ENCODE measurements around the gene TBCCD1. TPM values are rescaled to one million over a fixed set of nuclear protein-coding genes. Genes with fewer than 3 reads are reported as not detected.
A peak's percentile ranks its signal among the peaks of the same experiment; 100 is the strongest.

TBCCD1 gene
- total and polyA plus RNA-seq, 2 experiments from 2014 or later: 5.8 to 16.7 TPM

DNA sequence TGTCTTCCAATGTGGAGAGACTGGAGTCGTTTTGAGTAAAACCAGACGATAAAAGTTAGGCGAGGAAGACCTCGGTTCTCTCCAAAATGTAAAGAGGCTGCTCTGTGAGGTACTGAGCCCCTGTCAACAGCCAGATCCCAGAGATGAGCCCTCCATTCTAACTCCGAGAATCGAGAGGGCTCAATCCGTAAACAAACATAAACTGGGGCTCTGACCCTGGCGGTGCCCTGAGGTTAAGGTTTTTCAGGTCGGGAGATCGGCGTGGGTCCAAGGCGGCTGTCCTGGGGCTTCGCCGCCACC is 417 bp downstream of the TBCCD1 start:
- H3K9me2 ChIP-seq (ENCODE audit: insufficient read depth): no peaks in the 10 kb centered on the region
- peak overlapping the region; percentile 80 for H3K4me3 Mint-ChIP-seq
- H3K4me2 ChIP-seq: peak overlapping the region; percentile 87
- peaks cover 21% of the 10 kb centered on the region for H3K4me1 Mint-ChIP-seq
- H3K27ac Mint-ChIP-seq: peak overlapping the region; percentile 17; the same call in 1 of the 2 replicates
- H3K4me1 ChIP-seq (ENCODE audit: insufficient read depth): peaks cover 22% of the 10 kb centered on the region
- peaks cover 2% of the 10 kb centered on the region; the same call in 1 of the 2 replicates for H3F3A ChIP-seq (replicated peaks; ENCODE audit: low read depth)
- H4K20me1 ChIP-seq (replicated peaks; ENCODE audit: insufficient read depth): 0 out of 2 replicates have a peak, but pooled peaks cover 10% of the 10 kb centered on the region
- DNase-seq (ENCODE audit: low spot score): no peak
- H3K27me3 ChIP-seq (ENCODE audit: insufficient read depth): no peaks in the 10 kb centered on the region
- H2AFZ ChIP-seq: peak overlapping the region; percentile 95
- H3K27me3 Mint-ChIP-seq (ENCODE audit: insufficient read depth, low read depth, poor library complexity): peaks cover 7% of the 10 kb centered on the region
- TF ChIP-seq ZNF331 (CRISPR knock-in tag; IDR thresholded peaks at IDR 0.05; ENCODE audit: low read depth): no peak
- no peak for TF ChIP-seq ZNF114 (CRISPR knock-in tag; IDR thresholded peaks at IDR 0.05)
- TF ChIP-seq, protein P1, sequence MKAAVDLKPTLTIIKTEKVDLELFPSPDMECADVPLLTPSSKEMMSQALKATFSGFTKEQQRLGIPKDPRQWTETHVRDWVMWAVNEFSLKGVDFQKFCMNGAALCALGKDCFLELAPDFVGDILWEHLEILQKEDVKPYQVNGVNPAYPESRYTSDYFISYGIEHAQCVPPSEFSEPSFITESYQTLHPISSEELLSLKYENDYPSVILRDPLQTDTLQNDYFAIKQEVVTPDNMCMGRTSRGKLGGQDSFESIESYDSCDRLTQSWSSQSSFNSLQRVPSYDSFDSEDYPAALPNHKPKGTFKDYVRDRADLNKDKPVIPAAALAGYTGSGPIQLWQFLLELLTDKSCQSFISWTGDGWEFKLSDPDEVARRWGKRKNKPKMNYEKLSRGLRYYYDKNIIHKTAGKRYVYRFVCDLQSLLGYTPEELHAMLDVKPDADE (IDR thresholded peaks at IDR 0.05): no peak
- no peak for TF ChIP-seq NANOG (IDR thresholded peaks at IDR 0.05; ENCODE audit: borderline replicate concordance)
- no peak for TF ChIP-seq STAT1 (IDR thresholded peaks at IDR 0.05; ENCODE audit: unreplicated experiment)
- TF ChIP-seq EZH2 (IDR thresholded peaks at IDR 0.05; ENCODE audit: low read depth, unreplicated experiment): no peak
- TF ChIP-seq EZH2phosphoT487 (IDR thresholded peaks at IDR 0.05; ENCODE audit: unreplicated experiment): no peak
- TF ChIP-seq ZNF462 (CRISPR knock-in tag; IDR thresholded peaks at IDR 0.05): no peak
- no peak for TF ChIP-seq CREB1 (CRISPR knock-in tag; IDR thresholded peaks at IDR 0.05; ENCODE audit: low read depth)
- TF ChIP-seq CTCF (conservative IDR thresholded peaks at IDR 0.05; ENCODE audit: low read depth in 2 of 2): no peak
- TF ChIP-seq, protein P2, sequence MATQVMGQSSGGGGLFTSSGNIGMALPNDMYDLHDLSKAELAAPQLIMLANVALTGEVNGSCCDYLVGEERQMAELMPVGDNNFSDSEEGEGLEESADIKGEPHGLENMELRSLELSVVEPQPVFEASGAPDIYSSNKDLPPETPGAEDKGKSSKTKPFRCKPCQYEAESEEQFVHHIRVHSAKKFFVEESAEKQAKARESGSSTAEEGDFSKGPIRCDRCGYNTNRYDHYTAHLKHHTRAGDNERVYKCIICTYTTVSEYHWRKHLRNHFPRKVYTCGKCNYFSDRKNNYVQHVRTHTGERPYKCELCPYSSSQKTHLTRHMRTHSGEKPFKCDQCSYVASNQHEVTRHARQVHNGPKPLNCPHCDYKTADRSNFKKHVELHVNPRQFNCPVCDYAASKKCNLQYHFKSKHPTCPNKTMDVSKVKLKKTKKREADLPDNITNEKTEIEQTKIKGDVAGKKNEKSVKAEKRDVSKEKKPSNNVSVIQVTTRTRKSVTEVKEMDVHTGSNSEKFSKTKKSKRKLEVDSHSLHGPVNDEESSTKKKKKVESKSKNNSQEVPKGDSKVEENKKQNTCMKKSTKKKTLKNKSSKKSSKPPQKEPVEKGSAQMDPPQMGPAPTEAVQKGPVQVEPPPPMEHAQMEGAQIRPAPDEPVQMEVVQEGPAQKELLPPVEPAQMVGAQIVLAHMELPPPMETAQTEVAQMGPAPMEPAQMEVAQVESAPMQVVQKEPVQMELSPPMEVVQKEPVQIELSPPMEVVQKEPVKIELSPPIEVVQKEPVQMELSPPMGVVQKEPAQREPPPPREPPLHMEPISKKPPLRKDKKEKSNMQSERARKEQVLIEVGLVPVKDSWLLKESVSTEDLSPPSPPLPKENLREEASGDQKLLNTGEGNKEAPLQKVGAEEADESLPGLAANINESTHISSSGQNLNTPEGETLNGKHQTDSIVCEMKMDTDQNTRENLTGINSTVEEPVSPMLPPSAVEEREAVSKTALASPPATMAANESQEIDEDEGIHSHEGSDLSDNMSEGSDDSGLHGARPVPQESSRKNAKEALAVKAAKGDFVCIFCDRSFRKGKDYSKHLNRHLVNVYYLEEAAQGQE (IDR thresholded peaks at IDR 0.05; ENCODE audit: unreplicated experiment): no peak
- no peak for TF ChIP-seq JUNB (IDR thresholded peaks at IDR 0.05; ENCODE audit: unreplicated experiment)
- TF ChIP-seq POLR2AphosphoS5 (IDR thresholded peaks at IDR 0.05; ENCODE audit: low read depth): no peak
- H3K79me2 ChIP-seq (replicated peaks; ENCODE audit: insufficient read depth): peaks cover 14% of the 10 kb centered on the region
- 0 out of 3 replicates have a peak, but pooled peaks cover 3% of the 10 kb centered on the region for H3K36me3 Mint-ChIP-seq (ENCODE audit: low read depth)
- peak overlapping the region; percentile 60; the same call in 1 of the 2 replicates for H3K27ac ChIP-seq (ENCODE audit: low read depth)
- H3K36me3 ChIP-seq (ENCODE audit: insufficient read depth): peaks cover 5% of the 10 kb centered on the region; the same call in 1 of the 2 replicates
- H3K9me3 Mint-ChIP-seq: no peaks in the 10 kb centered on the region
- ATAC-seq: peak; percentile 8
- peak overlapping the region; percentile 96 for H3K4me3 ChIP-seq

Measured in GM23338 (cell line).